HEK293 (cell line): ENCODE data around the gene NCOA3.
A peak's percentile ranks its signal among the peaks of the same experiment; 100 is the strongest.

Experiments used
- CTCF ChIA-PET: fragments of 350-600 bp; formaldehyde crosslinking; extraction: SDS; loops from one replicate; lab custom pipeline; 2021; ENCODE audit warnings: antibody characterized with exemption; lab: Yijun Ruan, JAX
- POLR2A ChIA-PET: fragments of 300-600 bp; formaldehyde crosslinking; extraction: SDS; loops from one replicate; lab custom pipeline; 2020; ENCODE audit warnings: antibody characterized with exemption, inconsistent platforms; lab: Yijun Ruan, JAX
- H3K27ac ChIP-seq: fragments of 200-500 bp; sonication (Bioruptor generic); 2 replicates; pipeline ENCODE4 v1.5.1; 2014; ENCODE audit warnings: low read depth, low read length, control low read depth, inconsistent platforms; ENCODE audit errors: extremely low read depth
- H3K36me3 ChIP-seq, 2 experiments: fragments of 200-500 bp in 1 of 2; sonication (Bioruptor generic) in 1 of 2; 1 replicate in 1 of 2; 2 replicates in 1 of 2; pipeline ENCODE4 v1.5.1; 2014 to 2017; ENCODE audit warnings: inconsistent platforms in 2 of 2, low read length in 2 of 2; ENCODE audit not compliant: control insufficient read depth in 2 of 2, insufficient read depth in 1 of 2
- H3K4me1 ChIP-seq: fragments of 200-500 bp; sonication (Bioruptor generic); 2 replicates; pipeline ENCODE4 v1.5.1; 2014; ENCODE audit warnings: mild to moderate bottlenecking, low read length, inconsistent platforms; ENCODE audit not compliant: control insufficient read depth, insufficient read depth
- H3K4me3 ChIP-seq: 2 replicates; pipeline ENCODE4 v1.5.1; 2011; ENCODE audit warnings: low read depth, mild to moderate bottlenecking, control low read depth, low read length, moderate library complexity
- H3K9me3 ChIP-seq: fragments of 200-500 bp; sonication (Bioruptor generic); 2 replicates; pipeline ENCODE4 v1.5.1; 2014; ENCODE audit warnings: low read depth, low read length, inconsistent platforms; ENCODE audit not compliant: control insufficient read depth, insufficient read depth
- ATF2 ChIP-seq: fragments of 450-650 bp; formaldehyde crosslinking; IDR thresholded peaks from 2 replicates; pipeline ENCODE4 v1.5.1; 2016; ENCODE audit warnings: missing biosample characterization, missing genetic modification characterization, low read depth
- KLF17 ChIP-seq: fragments of 450-650 bp; formaldehyde crosslinking; IDR thresholded peaks from 2 replicates; pipeline ENCODE4 v1.5.1; 2016; ENCODE audit warnings: missing biosample characterization, missing genetic modification characterization
- KLF7 ChIP-seq: fragments of 450-650 bp; formaldehyde crosslinking; IDR thresholded peaks from 2 replicates; pipeline ENCODE4 v1.5.1; 2016; ENCODE audit warnings: missing biosample characterization, missing genetic modification characterization, borderline replicate concordance
- MZF1 ChIP-seq: fragments of 450-650 bp; formaldehyde crosslinking; IDR thresholded peaks from 2 replicates; pipeline ENCODE4 v1.5.1; 2017; ENCODE audit warnings: missing biosample characterization, missing genetic modification characterization, borderline replicate concordance
- SCRT2 ChIP-seq: fragments of 450-650 bp; formaldehyde crosslinking; IDR thresholded peaks from 2 replicates; pipeline ENCODE4 v1.5.1; 2016; ENCODE audit warnings: missing biosample characterization, missing genetic modification characterization
- TCF7L2 ChIP-seq: IDR thresholded peaks from 2 replicates; pipeline ENCODE4 v1.6.1; 2011; ENCODE audit warnings: low read depth, mild to moderate bottlenecking, inconsistent platforms, low read length, moderate library complexity, borderline replicate concordance
- ZBTB11 ChIP-seq: fragments of 450-650 bp; formaldehyde crosslinking; conservative IDR thresholded peaks from 2 replicates; pipeline ENCODE4 v1.5.1; 2016; ENCODE audit warnings: low read depth, missing biosample characterization, missing genetic modification characterization
- ZNF112 ChIP-seq: fragments of 450-650 bp; formaldehyde crosslinking; IDR thresholded peaks from 2 replicates; pipeline ENCODE4 v1.5.0; 2017; ENCODE audit warnings: missing biosample characterization, missing genetic modification characterization
- ZNF221 ChIP-seq: fragments of 450-650 bp; formaldehyde crosslinking; IDR thresholded peaks from 2 replicates; pipeline ENCODE4 v1.5.1; 2017; ENCODE audit warnings: missing biosample characterization, missing genetic modification characterization, borderline replicate concordance
- ZNF24 ChIP-seq: fragments of 450-650 bp; formaldehyde crosslinking; IDR thresholded peaks from 2 replicates; pipeline ENCODE4 v1.5.1; 2016; ENCODE audit warnings: missing biosample characterization, missing genetic modification characterization
- ZNF335 ChIP-seq: fragments of 450-650 bp; formaldehyde crosslinking; conservative IDR thresholded peaks from 2 replicates; pipeline ENCODE4 v1.5.1; 2016; ENCODE audit warnings: missing biosample characterization, missing genetic modification characterization
- ZNF362 ChIP-seq: fragments of 450-650 bp; formaldehyde crosslinking; IDR thresholded peaks from 2 replicates; pipeline ENCODE4 v1.5.1; 2016; ENCODE audit warnings: missing biosample characterization, missing genetic modification characterization
- ZNF785 ChIP-seq: fragments of 450-650 bp; formaldehyde crosslinking; IDR thresholded peaks from 2 replicates; pipeline ENCODE4 v1.5.1; 2016; ENCODE audit warnings: missing biosample characterization, missing genetic modification characterization

Gene NCOA3

DNA sequence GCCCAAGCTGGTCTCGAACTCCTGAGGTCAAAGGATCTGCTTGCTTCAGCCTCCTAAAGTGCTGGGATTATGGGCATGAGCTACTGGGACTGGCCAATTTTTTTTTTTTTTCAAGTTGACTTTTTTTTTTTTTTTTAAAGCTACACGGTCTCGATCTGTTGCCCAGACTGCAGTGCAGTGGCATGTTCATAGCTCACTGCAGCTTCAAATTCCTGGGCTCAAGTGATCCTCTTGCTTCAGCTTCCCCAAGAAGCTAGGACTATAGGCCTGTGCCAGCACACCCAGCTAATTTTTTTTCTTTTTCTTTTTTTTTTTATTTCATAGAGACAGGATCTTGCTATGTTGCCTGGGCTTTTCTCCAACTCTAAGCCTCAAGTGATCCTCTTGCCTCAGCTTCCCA is 59.5 kb downstream of the NCOA3 start:
- no peak overlapping the region for H3K27ac ChIP-seq
- no peak overlapping the region for H3K4me3 ChIP-seq
- H3K4me1 ChIP-seq: peaks cover 3% of the 10 kb centered on the region
- CTCF ChIA-PET: interaction anchor here (0.6 to 0.7 kb wide), 3 partner anchors 56 to 1293 kb away, joined by 3 to 7 read pairs (median 4); no protein-coding TSS in a partner anchor
- H3K9me3 ChIP-seq: no peaks in the 10 kb centered on the region
- POLR2A ChIA-PET: interaction anchor here (0.6 kb wide), 1 partner anchor 1885 kb away, joined by 3 read pairs; no protein-coding TSS in a partner anchor
- TF ChIP-seq ZNF362 (tag by site-specific recombination): peak; percentile 85; the same call in 1 of the 2 replicates
- TF ChIP-seq KLF17: no peak
- H3K36me3 ChIP-seq: no peaks in the 10 kb centered on the region

GRCh38 chr20:47561603-47562583 is 60.2 kb downstream of the NCOA3 start:
- Histone ChIP-seq H3K4me1 (peaks cover 3% of the 10 kb centered on the region), H3K4me3 (no peak overlapping the region), H3K9me3 (no peaks in the 10 kb centered on the region), H3K36me3 (no peaks in the 10 kb centered on the region), H3K27ac (no peak overlapping the region)
- CTCF ChIA-PET: interaction anchor here (0.6 kb wide), 1 partner anchor 1292 kb away, joined by 4 read pairs; no protein-coding TSS in a partner anchor
- peak; percentile 86 for TF ChIP-seq SCRT2
- TF ChIP-seq KLF7 (tag by site-specific recombination): no peak
- POLR2A ChIA-PET: interaction anchor here (0.6 kb wide), 1 partner anchor 1884 kb away, joined by 3 read pairs; no protein-coding TSS in a partner anchor

DNA sequence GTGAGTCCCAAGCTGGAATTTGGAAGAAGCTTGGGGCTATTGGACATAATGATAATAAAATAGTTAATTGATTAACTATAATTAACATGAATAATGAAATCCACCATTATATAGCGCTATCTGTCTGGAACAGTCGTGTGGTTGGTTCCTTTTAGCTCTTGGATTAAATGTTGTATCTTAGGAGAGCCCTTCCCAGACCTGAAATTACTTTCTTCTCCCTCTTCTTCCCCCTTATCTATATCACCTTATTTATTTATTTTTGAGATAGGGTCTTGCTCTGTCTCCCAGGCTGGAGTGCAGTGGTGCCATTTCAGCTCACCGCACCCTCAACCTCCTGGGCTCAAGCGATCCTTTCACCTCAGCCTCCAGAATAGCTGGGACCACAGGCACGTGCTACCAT is 64.6 kb downstream of the NCOA3 start:
- H3K4me1 ChIP-seq: peaks cover 3% of the 10 kb centered on the region
- POLR2A ChIA-PET: no interaction called here
- H3K27ac ChIP-seq: no peak overlapping the region
- TF ChIP-seq ZNF112 (tag by site-specific recombination): no peak
- TF ChIP-seq ZNF785: no peak
- TF ChIP-seq ZNF221 (tag by site-specific recombination): no peak
- TF ChIP-seq ZNF24 (tag by site-specific recombination): no peak
- no peak for TF ChIP-seq TCF7L2
- no peak for TF ChIP-seq ATF2 (tag by site-specific recombination)
- no peak for TF ChIP-seq ZBTB11 (tag by site-specific recombination)
- no peak for TF ChIP-seq ZNF335 (tag by site-specific recombination)
- TF ChIP-seq MZF1 (tag by site-specific recombination): no peak
- no peaks in the 10 kb centered on the region for H3K36me3 ChIP-seq
- no peaks in the 10 kb centered on the region for H3K9me3 ChIP-seq
- H3K4me3 ChIP-seq: no peak overlapping the region
- CTCF ChIA-PET: interaction anchor here (0.6 to 1.8 kb wide), 3 partner anchors 10 to 168 kb away, joined by 3 to 7 read pairs (median 4); no protein-coding TSS in a partner anchor
